ENCODE data around the gene COG5.

The COG5 gene

GRCh38 chr7:107242267-107242666, 321.5 kb downstream of the COG5 start:
- H3K27ac ChIP-seq: no peak overlapping the region
- no peak for TF ChIP-seq CTCF (conservative IDR thresholded peaks at IDR 0.05; ENCODE audit: low read depth)
- CTCF ChIA-PET: interaction anchor here (0.6 kb wide), 1 partner anchor 34 kb away, joined by 3 read pairs; no protein-coding TSS in a partner anchor
- DNase-seq (ENCODE audit: low spot score): no peak
- POLR2A ChIA-PET (ENCODE audit: low non-redundant PET): no interaction called here

GRCh38 chr7:107237451-107237850, 326.3 kb downstream of the COG5 start:
- H3K27ac ChIP-seq: no peak overlapping the region
- DNase-seq (ENCODE audit: low spot score): no peak
- POLR2A ChIA-PET (ENCODE audit: low non-redundant PET): no interaction called here
- TF ChIP-seq CTCF (conservative IDR thresholded peaks at IDR 0.05; ENCODE audit: low read depth): no peak
- CTCF ChIA-PET: no interaction called here

GRCh38 chr7:107236862-107237261, 326.9 kb downstream of the COG5 start:
- no peak for TF ChIP-seq CTCF (conservative IDR thresholded peaks at IDR 0.05; ENCODE audit: low read depth)
- no peak overlapping the region for H3K27ac ChIP-seq
- no peak for DNase-seq (ENCODE audit: low spot score)
- POLR2A ChIA-PET (ENCODE audit: low non-redundant PET): no interaction called here
- CTCF ChIA-PET: interaction anchor here (0.7 kb wide), 1 partner anchor 47 kb away, joined by 6 read pairs; no protein-coding TSS in a partner anchor

GRCh38 chr7:107234436-107234835, 329.3 kb downstream of the COG5 start:
- H3K27ac ChIP-seq: no peak overlapping the region
- DNase-seq (ENCODE audit: low spot score): no peak
- CTCF ChIA-PET: interaction anchor here (0.6 kb wide), 1 partner anchor 31 kb away, joined by 3 read pairs; no protein-coding TSS in a partner anchor
- POLR2A ChIA-PET (ENCODE audit: low non-redundant PET): no interaction called here
- no peak for TF ChIP-seq CTCF (conservative IDR thresholded peaks at IDR 0.05; ENCODE audit: low read depth)

- DNase-seq (ENCODE audit: low spot score): no peak
- no peak for TF ChIP-seq CTCF (conservative IDR thresholded peaks at IDR 0.05; ENCODE audit: low read depth)
- ChIA-PET CTCF (interaction anchor here (0.6 kb wide), 1 partner anchor 30 kb away, joined by 3 read pairs; no protein-coding TSS in a partner anchor), POLR2A (ENCODE audit: low non-redundant PET) (no interaction called here)
- no peak overlapping the region for H3K27ac ChIP-seq
Measured at GRCh38 chr7:107233981-107234380, 329.7 kb downstream of the COG5 start.

GRCh38 chr7:107233174-107233573, 330.5 kb downstream of the COG5 start:
- TF ChIP-seq CTCF (conservative IDR thresholded peaks at IDR 0.05; ENCODE audit: low read depth): no peak
- no peak for DNase-seq (ENCODE audit: low spot score)
- ChIA-PET CTCF (no interaction called here), POLR2A (ENCODE audit: low non-redundant PET) (no interaction called here)
- no peak overlapping the region for H3K27ac ChIP-seq
